Measurements from ENCODE around the gene MS4A6E.
"Not testable (repeated sequence)": the region's sequence is repeated elsewhere in the genome, so short reads cannot be mapped to it uniquely, and the experiment has no call there.

MS4A6E gene, protein sequence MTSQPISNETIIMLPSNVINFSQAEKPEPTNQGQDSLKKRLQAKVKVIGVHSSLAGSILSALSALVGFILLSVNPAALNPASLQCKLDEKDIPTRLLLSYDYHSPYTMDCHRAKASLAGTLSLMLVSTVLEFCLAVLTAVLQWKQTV

GRCh38 chr11:60326955-60327354 lies at the start of gene MS4A6E:
Gene MS4A6E, plus strand, starts transcription at chr11:60327255. Its CDS starts 7,641 bp downstream, at chr11:60334896.
- no peak for FAIRE-seq

GRCh38 chr11:60280412-60280811 lies 46.6 kb upstream of the MS4A6E start, which contains the start of gene MS4A4A:
Gene MS4A4A, plus strand, starts transcription at chr11:60280666. Its CDS starts 10 bp downstream, at chr11:60280676.
- FAIRE-seq: no peak

- no peak for FAIRE-seq
Observed at GRCh38 chr11:60281485-60281884, 45.6 kb upstream of the MS4A6E start.

DNA sequence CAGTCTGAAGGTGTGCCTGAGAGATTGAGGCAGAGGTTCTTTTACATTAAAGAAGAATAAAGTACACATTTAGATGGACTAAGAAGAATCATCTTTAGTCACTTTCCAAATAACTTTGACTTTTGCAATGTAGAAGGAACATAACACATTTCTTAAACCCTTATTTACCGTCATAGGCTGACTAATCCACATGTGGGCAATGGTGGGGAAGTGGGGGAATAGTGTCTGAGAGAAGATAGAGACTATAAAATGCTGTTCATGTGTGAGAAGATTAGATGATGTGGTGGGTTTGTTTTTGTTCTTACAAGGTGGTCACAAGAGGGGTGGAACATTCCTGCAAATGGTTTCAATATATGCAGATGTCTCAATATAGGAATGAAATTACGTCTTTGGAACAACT lies 44.8 kb upstream of the MS4A6E start:
- FAIRE-seq: no peak

DNA sequence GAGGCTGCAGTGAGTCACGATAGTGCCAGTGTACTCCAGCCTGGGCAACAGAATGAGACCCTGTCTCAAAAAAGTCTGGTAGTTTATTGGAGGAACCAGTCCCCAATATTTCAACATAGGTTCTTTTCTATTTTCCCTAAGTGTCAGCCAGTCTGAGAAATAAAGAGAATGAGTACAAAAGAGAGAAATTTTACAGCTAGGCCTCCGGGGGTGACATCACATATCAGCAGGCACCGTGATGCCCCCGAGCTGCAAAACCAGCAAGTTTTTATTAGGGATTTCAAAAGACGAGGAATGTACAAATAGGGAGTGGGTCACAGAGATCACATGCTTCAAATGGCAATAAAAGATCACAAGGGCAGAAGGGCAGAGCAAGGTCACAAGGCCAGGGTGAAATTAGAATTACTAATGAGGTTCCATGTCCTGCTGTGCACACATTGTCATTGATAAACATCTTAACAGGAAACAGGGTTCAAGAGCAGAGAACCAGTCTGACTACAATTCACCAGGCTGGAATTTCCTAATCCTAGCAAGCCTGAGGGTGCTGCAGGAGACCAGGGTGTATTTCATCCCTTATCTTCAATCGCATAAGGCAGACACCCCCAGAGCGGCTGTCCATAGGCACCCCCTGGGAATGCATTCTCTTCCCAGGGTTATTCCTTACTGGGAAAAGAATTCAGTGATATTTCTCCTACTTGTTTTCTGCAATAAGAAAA lies 41.5 kb upstream of the MS4A6E start:
- not testable (repeated sequence) for FAIRE-seq

DNA sequence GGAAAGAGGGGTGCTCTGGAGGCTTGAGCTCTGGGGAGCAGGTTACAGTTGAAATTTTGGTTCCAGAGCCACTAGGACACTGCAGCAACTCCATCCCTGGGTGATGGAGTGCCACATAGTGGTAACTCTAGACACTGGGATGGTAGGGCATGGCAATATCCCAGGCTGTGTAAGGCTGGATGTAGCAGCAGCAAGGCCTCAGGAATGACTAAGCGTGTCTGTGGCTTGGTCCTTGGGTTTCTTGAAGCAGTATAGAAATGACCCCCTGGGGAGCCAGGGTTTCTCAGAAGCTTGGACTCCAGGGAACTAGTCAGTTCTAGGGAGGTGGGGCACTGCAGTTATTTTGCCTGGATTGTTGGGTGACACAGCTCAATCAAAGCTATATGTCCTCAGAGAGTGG lies 38.5 kb upstream of the MS4A6E start:
- no peak for FAIRE-seq

- FAIRE-seq: no peak
Observed at GRCh38 chr11:60292145-60292544, 34.9 kb upstream of the MS4A6E start.

DNA sequence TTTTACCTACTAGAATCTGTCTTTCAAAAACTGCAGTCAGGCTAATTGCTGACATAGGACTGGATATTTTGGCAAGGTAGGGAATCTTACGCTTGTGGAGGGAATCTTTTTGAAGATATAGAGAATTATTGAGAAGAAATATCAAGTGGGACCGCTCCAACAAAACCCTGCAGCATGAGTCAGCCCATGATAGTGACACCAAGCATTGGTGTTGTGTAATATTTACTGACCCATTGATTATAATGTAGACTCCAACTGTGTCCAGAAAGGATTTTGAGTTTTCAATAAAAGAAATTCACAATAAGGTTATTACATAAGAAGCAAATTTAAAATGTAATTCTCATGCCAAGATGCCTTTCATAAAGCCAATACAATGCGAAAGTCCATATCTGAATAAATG lies 25.9 kb upstream of the MS4A6E start:
- no peak for FAIRE-seq

GRCh38 chr11:60301884-60302283 lies 25.2 kb upstream of the MS4A6E start:
- not testable (repeated sequence) for FAIRE-seq

DNA sequence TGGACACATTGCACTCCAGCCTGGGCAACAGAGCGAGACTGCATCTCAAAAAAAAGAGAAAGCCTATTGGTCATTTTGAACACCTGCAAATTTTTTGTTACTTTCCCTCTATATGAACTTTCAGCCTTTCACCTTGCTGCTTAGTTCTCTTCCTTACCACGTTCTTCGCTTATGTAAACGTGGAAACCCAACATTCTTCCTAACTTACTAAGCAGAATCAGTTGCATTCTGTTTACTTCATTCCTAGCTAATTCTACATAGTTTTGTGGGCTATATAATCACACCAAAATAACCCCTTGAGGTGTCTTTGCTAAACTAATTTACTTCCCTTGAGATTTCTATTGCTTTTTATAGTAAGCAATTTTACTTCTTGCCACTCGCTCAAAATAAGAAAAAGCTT lies 23.4 kb upstream of the MS4A6E start:
- no peak for FAIRE-seq

DNA sequence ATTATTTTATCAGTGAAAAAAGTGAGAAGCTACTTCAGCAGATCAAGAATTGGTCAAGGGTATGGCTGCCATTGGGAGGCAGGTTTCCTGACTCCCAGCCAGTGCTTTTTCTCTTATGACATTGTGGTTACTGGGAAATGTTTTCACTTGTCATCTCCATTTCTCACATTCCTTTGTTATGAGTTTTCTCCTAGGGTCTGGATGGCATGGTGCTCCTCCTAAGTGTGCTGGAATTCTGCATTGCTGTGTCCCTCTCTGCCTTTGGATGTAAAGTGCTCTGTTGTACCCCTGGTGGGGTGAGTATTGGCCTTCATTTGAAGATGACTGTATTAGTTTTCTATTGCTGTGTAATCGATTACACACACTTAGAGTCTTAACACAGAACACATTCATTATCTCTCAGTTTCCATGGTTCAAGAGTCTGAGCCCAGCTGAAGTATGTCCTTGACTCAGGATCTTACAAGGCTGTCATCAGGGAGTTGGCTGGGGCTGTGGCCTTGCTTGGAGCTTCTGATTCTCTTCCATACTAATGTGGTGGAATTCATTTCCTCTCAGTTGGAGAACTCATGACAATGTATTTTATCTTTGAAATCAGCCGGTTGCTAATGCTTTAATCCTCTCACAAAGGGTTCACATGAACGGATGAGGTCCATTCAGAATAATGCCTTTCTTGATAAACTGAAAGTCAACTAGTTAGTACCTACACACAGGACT lies 21.0 kb upstream of the MS4A6E start:
- FAIRE-seq: no peak

DNA sequence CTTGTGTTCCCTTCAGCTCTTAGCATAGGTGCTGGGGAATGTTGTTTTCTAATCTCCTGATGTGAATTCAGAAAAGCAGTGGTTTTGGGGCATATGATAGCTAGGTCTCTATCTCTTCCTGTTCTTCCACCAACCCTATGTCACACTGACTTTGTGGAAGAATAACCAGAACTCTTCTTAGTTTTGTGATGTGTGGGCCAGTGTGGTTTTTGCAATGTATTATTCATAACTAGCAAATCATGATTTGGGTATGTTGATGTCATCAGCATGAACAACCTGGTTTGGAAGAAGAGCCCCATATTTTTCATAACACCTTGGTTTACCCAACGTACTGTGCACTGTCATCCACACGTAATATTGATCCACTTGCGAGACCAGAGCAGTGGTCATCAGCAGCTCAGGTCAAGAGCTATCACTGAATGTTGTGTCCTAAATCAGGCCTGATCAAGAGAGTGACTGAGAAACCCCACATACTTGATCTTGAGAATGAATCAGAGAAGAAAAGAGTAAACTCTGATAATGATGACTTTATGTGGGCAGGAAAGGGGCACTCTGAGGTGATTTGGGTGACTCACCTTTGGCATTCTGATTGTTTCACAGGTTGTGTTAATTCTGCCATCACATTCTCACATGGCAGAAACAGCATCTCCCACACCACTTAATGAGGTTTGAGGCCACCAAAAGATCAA lies 19.4 kb upstream of the MS4A6E start:
- no peak for FAIRE-seq

GRCh38 chr11:60310407-60310998 lies 16.6 kb upstream of the MS4A6E start:
- no peak for FAIRE-seq

DNA sequence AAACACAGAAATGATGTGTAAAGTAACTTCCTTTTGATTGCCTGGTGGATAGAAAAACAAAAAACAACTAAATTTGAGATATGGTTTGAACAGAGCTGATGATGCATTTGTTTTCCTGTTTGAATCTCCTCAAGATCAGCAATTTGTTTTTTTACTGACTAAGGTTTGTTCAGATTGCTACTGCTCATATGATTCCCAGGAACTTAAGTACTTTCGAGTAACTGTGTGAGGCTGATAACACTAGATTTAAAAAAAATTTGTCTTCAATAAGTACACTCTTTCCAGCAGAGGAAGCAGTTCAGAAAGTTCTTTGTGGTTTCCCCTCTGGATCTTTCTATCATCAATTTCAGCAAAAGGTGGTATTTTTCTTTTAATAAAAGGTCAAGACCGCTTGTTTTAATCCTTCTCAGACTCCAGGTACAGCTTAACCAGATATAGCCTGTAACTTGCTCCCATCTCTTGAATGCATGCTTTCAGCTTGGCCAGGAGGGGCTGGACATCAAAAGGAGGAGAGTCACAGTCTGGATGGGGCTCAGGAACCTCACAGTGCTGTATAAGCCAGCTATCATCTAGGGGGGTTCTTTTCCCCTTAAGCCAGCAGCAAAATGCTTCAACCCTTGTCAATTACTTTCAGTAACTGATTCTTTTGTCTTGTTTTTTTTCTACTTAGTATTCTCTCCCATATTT lies 12.3 kb upstream of the MS4A6E start:
- no peak for FAIRE-seq

DNA sequence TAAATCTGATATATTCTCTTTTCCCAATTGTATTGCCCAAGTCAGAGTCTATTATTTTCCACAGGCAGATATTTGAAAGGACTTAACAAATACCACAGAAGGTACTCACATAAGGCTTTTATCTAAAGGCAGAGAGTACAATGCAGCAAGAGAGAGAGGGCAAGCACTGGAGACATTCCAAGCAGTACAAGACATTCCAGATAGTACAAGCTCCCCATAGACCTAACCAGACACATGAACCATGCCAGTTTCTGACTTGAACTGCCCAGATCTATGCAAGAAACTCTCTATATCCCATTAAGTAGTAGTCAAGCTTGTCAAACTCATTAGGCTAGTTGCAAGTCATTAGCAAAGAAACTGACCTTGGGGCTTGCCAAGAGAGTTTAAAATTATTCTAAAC lies 11.2 kb upstream of the MS4A6E start:
- FAIRE-seq: no peak

DNA sequence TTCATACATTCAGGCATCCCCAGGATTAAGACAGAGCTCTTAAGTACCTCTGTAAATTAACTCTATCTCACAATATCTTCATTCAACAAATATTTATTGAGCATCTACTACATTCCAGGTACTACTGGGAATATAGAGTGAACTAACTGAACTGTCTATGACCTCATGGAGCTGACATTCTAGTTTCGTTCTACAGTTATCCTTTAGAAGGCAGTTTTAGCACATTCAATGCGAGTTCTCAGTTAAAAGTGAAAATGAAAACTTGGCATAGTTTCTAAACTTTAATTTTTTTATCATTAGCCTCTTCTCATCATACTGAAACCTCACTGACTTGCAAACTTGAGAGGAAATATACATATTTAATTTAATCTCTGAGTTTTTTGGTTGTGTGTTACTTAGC lies 10.7 kb upstream of the MS4A6E start:
- FAIRE-seq: no peak

GRCh38 chr11:60318726-60319125 lies 8.3 kb upstream of the MS4A6E start:
- FAIRE-seq: no peak

DNA sequence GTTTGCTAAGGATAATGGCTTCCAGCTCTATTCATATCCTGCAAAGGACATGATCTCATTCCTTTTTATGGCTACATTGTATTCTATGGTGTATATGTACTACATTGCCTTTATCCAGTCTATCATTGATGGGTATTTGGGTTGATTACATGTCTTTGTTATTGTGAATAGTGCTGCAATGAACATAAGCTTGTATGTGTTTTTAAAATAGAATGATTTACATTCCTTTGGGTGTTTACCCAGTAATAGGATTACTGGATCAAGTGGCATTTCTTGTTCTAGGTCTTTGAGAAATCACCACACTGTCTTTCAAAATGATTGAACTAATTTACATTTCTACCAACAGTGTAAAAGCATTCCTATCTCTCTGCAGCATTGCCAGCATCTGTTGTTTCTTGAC lies 6.0 kb upstream of the MS4A6E start:
- FAIRE-seq: no peak

DNA sequence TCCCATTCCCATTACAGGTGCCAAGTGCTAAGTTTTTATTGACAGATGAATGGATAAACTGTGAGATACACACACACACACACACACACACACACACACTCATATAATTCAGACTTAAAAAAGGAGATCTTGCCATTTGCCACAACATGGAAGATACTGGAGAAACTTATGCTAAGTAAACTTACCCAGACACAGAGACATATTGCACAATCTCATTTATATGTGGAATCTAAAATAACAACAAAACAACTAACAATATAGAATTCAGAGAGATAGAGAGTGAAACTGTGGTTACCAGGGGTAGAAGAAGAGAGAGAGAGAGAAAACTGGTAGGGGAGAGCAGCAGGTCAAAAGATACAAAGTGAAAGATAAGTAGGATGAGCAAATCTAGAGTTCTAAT lies 1.4 kb downstream of the MS4A6E start:
- no peak for FAIRE-seq

DNA sequence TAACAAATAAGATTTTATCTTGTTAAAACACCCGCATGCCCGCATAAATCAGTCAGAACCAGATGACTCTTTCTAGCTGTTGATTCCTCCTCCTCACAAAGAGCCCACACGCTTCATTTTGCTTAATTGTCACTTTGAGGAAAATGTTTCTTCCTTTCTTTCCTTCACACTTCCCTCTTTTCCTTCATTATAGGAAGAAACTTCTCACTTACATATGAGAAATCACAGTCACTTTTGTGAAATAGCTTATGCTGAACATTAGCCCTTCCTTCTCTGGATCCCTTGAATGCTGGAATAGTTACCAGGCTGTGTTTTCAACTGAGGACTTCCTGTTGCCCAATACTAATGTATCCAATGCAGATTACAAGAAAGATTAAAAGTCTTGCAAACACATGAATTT lies 5.8 kb downstream of the MS4A6E start:
- FAIRE-seq: no peak

GRCh38 chr11:60334005-60334620 lies 7.1 kb downstream of the MS4A6E start:
- no peak for FAIRE-seq

DNA sequence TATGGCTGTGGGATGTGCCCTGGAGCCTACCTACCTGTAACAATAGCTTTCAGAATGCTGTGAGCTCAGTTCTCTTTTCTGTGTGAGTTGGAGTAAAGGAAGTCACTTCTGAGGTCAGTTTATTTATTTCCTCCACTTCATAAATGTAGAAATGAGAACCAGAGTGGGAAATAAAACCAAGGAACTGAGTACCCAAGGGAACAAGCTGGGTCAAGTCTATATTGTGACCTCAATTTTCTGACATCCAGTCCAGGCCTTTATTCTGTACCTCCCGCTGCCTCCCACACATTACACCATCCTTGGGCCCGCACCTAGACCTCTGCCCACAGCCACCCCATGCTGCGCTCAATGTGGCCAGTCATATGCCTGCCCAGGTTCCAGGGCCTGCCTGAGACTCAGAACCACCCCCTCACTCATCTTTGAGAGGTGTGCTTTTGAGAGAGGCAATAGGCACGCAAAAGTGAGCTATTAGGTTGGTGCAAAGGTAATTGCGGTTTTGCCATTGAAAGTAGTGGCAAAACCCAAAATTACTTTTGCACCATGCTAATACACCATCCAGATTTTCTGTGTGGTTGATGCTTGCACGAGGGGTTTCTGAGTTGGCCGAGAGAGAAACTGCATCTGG lies 9.8 kb downstream of the MS4A6E start:
- no peak for FAIRE-seq

All from TTC549 (cell line).